A204.1 (cell line): Measurements from ENCODE around the gene MCU.
"Not testable (repeated sequence)": the region's sequence is repeated elsewhere in the genome, so short reads cannot be mapped to it uniquely, and the experiment has no call there.

Experiments
- FAIRE-seq: peaks from 2 replicates; lab custom pipeline; 2012; peaks lifted over from hg19 to GRCh38; lab: Jason Lieb, UNC

MCU gene

GRCh38 chr10:72906446-72906845 lies 214.5 kb downstream of the MCU start:
- FAIRE-seq, result no peak

DNA sequence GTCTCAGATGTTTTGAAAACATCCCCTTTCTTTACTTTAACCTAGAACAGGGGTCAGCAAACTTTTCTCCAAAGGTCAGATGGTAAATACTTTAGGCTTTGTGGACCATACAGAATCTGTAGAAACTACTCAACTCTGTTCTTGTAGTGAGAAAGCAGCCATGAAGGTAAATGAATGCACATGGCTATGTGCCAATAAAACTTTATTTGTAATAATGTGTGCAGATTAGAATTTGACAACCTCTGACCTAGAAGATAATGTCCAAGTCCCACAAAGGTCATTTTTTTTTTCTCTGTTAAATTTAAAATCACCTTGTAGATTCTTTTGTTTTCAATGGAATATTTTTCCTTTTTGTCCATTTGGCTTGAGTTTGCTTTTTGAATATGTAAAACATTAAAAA lies 218.8 kb downstream of the MCU start:
- no peak for FAIRE-seq

DNA sequence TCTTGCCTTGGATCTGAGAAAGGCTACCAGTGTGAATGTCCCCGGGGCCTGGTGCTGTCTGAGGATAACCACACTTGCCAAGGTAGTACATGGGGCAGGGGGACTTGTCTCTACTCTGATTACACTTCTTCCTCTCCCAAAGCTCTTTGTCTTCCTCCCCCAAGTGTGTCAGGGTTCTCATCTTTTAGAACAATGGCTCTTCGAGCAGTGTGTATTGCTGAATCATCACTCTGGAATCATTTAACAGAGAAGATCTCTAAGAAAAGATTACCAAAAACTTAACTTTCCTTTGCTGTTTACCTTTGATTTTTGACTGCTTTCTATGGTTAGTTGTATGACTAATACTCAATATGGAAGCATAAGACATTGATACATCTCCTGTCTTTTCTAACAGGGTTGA lies 219.8 kb downstream of the MCU start:
- FAIRE-seq, result no peak

DNA sequence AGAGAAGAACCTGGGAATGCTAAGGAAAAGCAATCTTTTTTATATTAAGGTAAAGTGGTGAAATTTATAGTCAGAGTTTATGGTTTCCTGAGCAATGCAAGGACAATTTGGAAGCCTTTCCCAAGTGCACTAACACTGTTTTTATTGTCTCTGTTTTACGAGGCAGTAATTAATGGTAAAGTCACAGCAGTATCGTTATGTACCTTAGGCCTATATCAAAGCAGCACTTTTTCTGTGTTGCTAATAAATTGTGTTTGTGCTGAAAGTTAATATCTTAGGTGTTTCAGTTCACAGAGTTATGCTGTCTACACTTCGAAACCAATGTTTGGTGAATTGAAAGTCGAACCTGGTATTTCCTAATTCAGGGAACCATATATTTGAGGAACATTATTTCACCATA lies 220.8 kb downstream of the MCU start:
- FAIRE-seq, result no peak

GRCh38 chr10:72913287-72913686 lies 221.3 kb downstream of the MCU start:
- FAIRE-seq, result no peak

DNA sequence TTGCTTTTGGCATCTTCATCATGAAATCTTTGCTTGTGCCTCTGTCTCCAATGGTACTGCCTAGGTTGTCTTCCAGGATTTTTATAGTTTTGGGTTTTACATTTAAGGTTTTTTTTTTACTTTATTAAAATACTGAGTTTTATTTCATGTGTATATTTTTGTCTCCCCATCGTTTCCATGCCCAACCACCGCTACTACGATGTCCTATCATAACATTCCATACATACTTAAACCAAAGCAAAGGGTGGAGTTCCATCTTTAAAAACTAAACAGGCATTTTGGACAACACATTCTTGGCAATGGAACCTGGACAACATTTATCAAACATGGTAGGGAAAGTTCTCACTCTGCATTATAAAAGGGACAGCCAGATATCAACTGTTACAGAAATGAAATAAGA lies 225.3 kb downstream of the MCU start:
- FAIRE-seq, result not testable (repeated sequence)

- FAIRE-seq, result not testable (repeated sequence)
Observed at GRCh38 chr10:72917803-72918332, 225.9 kb downstream of the MCU start.

GRCh38 chr10:72918352-72918751 lies 226.4 kb downstream of the MCU start:
- no peak for FAIRE-seq

- FAIRE-seq, result not testable (repeated sequence)
Observed at GRCh38 chr10:72921147-72921683, 229.3 kb downstream of the MCU start.

- FAIRE-seq, result no peak
Observed at GRCh38 chr10:72924351-72924750, 232.4 kb downstream of the MCU start.

- FAIRE-seq, result no peak
Observed at GRCh38 chr10:72925951-72926465, 234.1 kb downstream of the MCU start.

DNA sequence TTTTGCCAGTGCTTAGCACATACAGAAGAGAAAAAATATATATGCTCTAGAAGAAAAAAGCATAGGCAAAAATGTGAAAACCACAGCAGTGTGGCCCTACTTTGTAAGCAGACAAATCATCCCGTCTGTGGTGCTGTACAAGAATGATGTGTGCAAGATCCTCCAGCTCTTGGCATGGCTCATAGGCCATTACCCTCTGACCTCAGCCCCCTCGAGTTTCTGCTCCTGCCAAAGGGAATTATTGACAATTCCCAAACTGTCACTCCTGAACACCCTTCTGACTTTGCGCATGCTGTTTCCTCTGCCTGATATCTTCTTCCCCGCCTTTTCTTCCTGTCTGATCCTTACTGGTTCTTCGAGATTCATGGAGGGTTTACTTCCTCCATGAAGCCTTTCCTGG lies 235.5 kb downstream of the MCU start:
- FAIRE-seq, result no peak

DNA sequence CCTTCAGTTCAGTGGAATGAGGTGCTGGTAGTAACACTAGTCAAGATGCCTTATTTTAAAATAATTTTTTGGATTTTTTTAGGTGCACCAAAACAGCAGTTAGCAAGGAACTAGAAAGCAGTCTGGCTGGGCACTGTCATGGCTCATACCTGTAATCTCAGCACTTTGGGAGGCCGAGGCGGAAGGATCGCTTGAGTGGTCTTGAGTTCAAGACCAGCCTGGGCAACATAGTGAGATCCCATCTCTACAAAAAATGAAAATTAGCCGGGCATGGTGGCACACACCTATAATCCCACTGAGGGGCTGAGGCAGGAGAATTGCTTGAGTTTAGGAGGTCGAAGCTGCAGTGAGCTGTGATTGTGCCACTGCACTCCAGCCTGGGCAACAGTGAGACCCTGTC lies 236.9 kb downstream of the MCU start:
- no peak for FAIRE-seq

DNA sequence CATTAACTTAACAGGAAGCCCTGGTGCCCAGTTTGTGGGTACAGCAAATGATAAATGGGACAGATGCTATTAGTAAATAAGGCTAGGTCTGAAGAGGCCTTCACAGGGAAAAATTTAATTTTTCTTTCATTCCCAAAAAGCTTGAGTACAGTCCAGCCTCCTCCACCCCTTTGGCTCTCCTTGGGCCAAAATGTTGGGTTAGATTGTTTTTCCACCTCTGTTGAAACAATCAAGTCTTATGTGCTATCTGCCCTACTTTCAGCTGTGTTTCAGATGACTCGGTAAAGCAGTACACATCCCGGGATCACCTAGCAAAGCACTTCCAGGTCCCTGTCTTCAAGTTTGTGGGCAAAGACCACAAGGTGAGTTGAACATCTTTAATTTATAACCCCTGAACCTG lies 238.3 kb downstream of the MCU start:
- FAIRE-seq, result no peak

DNA sequence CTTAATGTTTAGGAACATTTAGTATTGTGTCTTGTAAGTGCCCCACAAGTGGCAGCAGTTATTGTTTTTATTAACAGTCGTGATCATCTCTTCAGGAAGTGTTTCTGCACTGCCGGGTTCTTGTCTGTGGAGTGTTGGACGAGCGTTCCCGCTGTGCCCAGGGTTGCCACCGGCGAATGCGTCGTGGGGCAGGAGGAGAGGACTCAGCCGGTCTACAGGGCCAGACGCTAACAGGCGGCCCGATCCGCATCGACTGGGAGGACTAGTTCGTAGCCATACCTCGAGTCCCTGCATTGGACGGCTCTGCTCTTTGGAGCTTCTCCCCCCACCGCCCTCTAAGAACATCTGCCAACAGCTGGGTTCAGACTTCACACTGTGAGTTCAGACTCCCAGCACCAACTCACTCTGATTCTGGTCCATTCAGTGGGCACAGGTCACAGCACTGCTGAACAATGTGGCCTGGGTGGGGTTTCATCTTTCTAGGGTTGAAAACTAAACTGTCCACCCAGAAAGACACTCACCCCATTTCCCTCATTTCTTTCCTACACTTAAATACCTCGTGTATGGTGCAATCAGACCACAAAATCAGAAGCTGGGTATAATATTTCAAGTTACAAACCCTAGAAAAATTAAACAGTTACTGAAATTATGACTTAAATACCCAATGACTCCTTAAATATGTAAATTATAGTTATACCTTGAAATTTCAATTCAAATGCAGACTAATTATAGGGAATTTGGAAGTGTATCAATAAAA lies 240.5 kb downstream of the MCU start:
- no peak for FAIRE-seq

GRCh38 chr10:72935361-72935760 lies 243.4 kb downstream of the MCU start:
- FAIRE-seq, result no peak
